IMR-90 (cell line): ENCODE data around the gene TWSG1. TPM values are rescaled to one million over a fixed set of nuclear protein-coding genes. Genes with fewer than 3 reads are reported as not detected.

Experiments used
- ATAC-seq: fragments of 200-7000 bp; cut with Tn5 transposase; 2 replicates; pipeline ENCODE4 v1.9.1; 2020; ENCODE audit warnings: low read depth, mild to moderate bottlenecking, moderate library complexity
- BruUV-seq: library from RNA; stranded (reverse); fragments of 400-500 nt; replicated peaks from 2 replicates; lab custom pipeline; 2021; lab: Mats Ljungman, UMichigan
- CTCF ChIA-PET: fragments of 300-600 bp; formaldehyde crosslinking; extraction: SDS; loops from one replicate; lab custom pipeline; 2021; ENCODE audit warnings: antibody characterized with exemption; lab: Yijun Ruan, JAX
- POLR2A ChIA-PET: fragments of 300-600 bp; sonication (Branson Sonifier 250); formaldehyde crosslinking; loops from one replicate; lab custom pipeline; 2022; ENCODE audit warnings: antibody characterized with exemption; ENCODE audit not compliant: unreplicated experiment; lab: Charles Lee
- DNase-seq: peaks from one replicate; pipeline ENCODE4 v3.0.0; 2013
- H2AFZ ChIP-seq: replicated peaks from 2 replicates; pipeline ENCODE3; 2013; ENCODE audit warnings: low read length, mild to moderate bottlenecking; ENCODE audit not compliant: poor library complexity
- H2AK5ac ChIP-seq: 2 replicates; pipeline ENCODE4 v1.6.1; 2013; ENCODE audit warnings: low read depth, low read length, inconsistent platforms
- H2AK9ac ChIP-seq: replicated peaks from 2 replicates; pipeline ENCODE3; 2013; ENCODE audit warnings: mild to moderate bottlenecking, low read depth, low read length, moderate library complexity; ENCODE audit not compliant: poor library complexity
- H2BK120ac ChIP-seq: 2 replicates; pipeline ENCODE4 v1.6.1; 2013; ENCODE audit warnings: low read depth, low read length, inconsistent platforms
- H2BK15ac ChIP-seq: 3 replicates; pipeline ENCODE4 v1.6.1; 2013; ENCODE audit warnings: low read depth, low read length, inconsistent platforms
- H2BK20ac ChIP-seq: 2 replicates; pipeline ENCODE4 v1.6.1; 2013; ENCODE audit warnings: low read depth, mild to moderate bottlenecking, inconsistent platforms, low read length, moderate library complexity
- H2BK5ac ChIP-seq: 2 replicates; pipeline ENCODE4 v1.6.1; 2013; ENCODE audit warnings: mild to moderate bottlenecking, low read depth, low read length, inconsistent platforms; ENCODE audit not compliant: poor library complexity, severe bottlenecking
- H3K14ac ChIP-seq: replicated peaks from 2 replicates; pipeline ENCODE4 v1.6.1; 2013; ENCODE audit warnings: low read depth, low read length, inconsistent platforms
- H3K18ac ChIP-seq: 2 replicates; pipeline ENCODE4 v1.6.1; 2013; ENCODE audit warnings: low read depth, low read length, control low read depth
- H3K23ac ChIP-seq: 2 replicates; pipeline ENCODE4 v1.6.1; 2013; ENCODE audit warnings: low read depth, low read length, inconsistent platforms
- H3K27ac ChIP-seq: 2 replicates; pipeline ENCODE4 v1.5.1; 2013; ENCODE audit warnings: mild to moderate bottlenecking, control low read depth, low read length; ENCODE audit not compliant: insufficient read depth
- H3K27me3 ChIP-seq: 2 replicates; pipeline ENCODE4 v1.6.1; 2013; ENCODE audit warnings: low read length; ENCODE audit not compliant: control insufficient read depth, insufficient read depth
- H3K36me3 ChIP-seq: 2 replicates; pipeline ENCODE4 v1.6.1; 2013; ENCODE audit warnings: low read length, mixed read lengths; ENCODE audit not compliant: control insufficient read depth, insufficient read depth
- H3K4ac ChIP-seq: 2 replicates; pipeline ENCODE4 v1.6.1; 2013; ENCODE audit warnings: low read depth, low read length, inconsistent platforms
- H3K4me1 ChIP-seq: 2 replicates; pipeline ENCODE4 v1.6.1; 2013; ENCODE audit warnings: low read length, mixed read lengths; ENCODE audit not compliant: control insufficient read depth, insufficient read depth
- H3K4me2 ChIP-seq: 2 replicates; pipeline ENCODE4 v1.6.1; 2013; ENCODE audit warnings: low read depth, mild to moderate bottlenecking, control low read depth, low read length, moderate library complexity
- H3K4me3 ChIP-seq: 2 replicates; pipeline ENCODE4 v1.5.1; 2013; ENCODE audit warnings: low read depth, mild to moderate bottlenecking, control low read depth, low read length, moderate library complexity; ENCODE audit not compliant: insufficient read depth
- H3K56ac ChIP-seq: 2 replicates; pipeline ENCODE4 v1.6.1; 2013; ENCODE audit warnings: low read length, inconsistent platforms; ENCODE audit not compliant: insufficient read depth; ENCODE audit errors: extremely low read depth
- H3K79me1 ChIP-seq, 2 experiments: 2 replicates each; pipeline ENCODE4 v1.6.1; 2013; ENCODE audit warnings: low read length in 2 of 2, inconsistent platforms in 1 of 2, low read depth in 1 of 2
- H3K9ac ChIP-seq: 2 replicates; pipeline ENCODE4 v1.6.1; 2013; ENCODE audit warnings: low read depth, low read length, control low read depth
- H3K9me1 ChIP-seq: 2 replicates; pipeline ENCODE4 v1.6.1; 2013; ENCODE audit warnings: low read length, inconsistent platforms; ENCODE audit not compliant: insufficient read depth
- H3K9me3 ChIP-seq: 2 replicates; pipeline ENCODE4 v1.6.1; 2013; ENCODE audit warnings: low read length; ENCODE audit not compliant: control insufficient read depth, insufficient read depth
- H4K20me1 ChIP-seq: 2 replicates; pipeline ENCODE4 v1.6.1; 2013; ENCODE audit warnings: low read length, inconsistent platforms; ENCODE audit not compliant: insufficient read depth
- H4K5ac ChIP-seq: 2 replicates; pipeline ENCODE4 v1.6.1; 2013; ENCODE audit warnings: mild to moderate bottlenecking, low read depth, low read length, control low read depth
- H4K8ac ChIP-seq, 2 experiments: 2 replicates each; pipeline ENCODE4 v1.6.1; 2013; ENCODE audit warnings: low read depth in 2 of 2, low read length in 2 of 2, control low read depth in 1 of 2, inconsistent platforms in 1 of 2
- H4K91ac ChIP-seq: 2 replicates; pipeline ENCODE4 v1.6.1; 2013; ENCODE audit warnings: low read depth, low read length, inconsistent platforms; ENCODE audit not compliant: insufficient read depth
- BHLHE40 ChIP-seq: fragments of 150-350 bp; IDR thresholded peaks from 2 replicates; pipeline ENCODE4 v1.6.1; 2016; ENCODE audit warnings: mild to moderate bottlenecking, low read depth, low read length
- CEBPB ChIP-seq: IDR thresholded peaks from 2 replicates; pipeline ENCODE4 v1.6.1; 2012; ENCODE audit warnings: low read depth, low read length, improper control_type of control experiment
- CHD1 ChIP-seq: IDR thresholded peaks from 2 replicates; pipeline ENCODE4 v1.6.1; 2012; ENCODE audit warnings: low read depth, low read length, improper control_type of control experiment
- ELK1 ChIP-seq: fragments of 150-350 bp; IDR thresholded peaks from 2 replicates; pipeline ENCODE4 v1.6.1; 2016; ENCODE audit warnings: low read depth, mild to moderate bottlenecking, low read length, moderate library complexity, borderline replicate concordance
- FOS ChIP-seq: fragments of 150-350 bp; IDR thresholded peaks from 2 replicates; pipeline ENCODE4 v1.6.1; 2016; ENCODE audit warnings: low read depth, low read length
- MAFK ChIP-seq: IDR thresholded peaks from 2 replicates; pipeline ENCODE4 v1.6.1; 2012; ENCODE audit warnings: low read depth, low read length, improper control_type of control experiment
- MAZ ChIP-seq: IDR thresholded peaks from 2 replicates; pipeline ENCODE4 v1.6.1; 2012; ENCODE audit warnings: low read depth, mild to moderate bottlenecking, low read length, improper control_type of control experiment, moderate library complexity, borderline replicate concordance
- MXI1 ChIP-seq: IDR thresholded peaks from 2 replicates; pipeline ENCODE4 v1.6.1; 2012; ENCODE audit warnings: low read depth, mild to moderate bottlenecking, low read length, moderate library complexity, borderline replicate concordance
- NFE2L2 ChIP-seq: fragments of 150-350 bp; IDR thresholded peaks from 2 replicates; pipeline ENCODE4 v1.6.1; 2016; ENCODE audit warnings: low read depth, mild to moderate bottlenecking, low read length
- POLR2A ChIP-seq: IDR thresholded peaks from 2 replicates; pipeline ENCODE4 v1.6.1; 2012; ENCODE audit warnings: mild to moderate bottlenecking, low read depth, low read length
- RAD21 ChIP-seq: IDR thresholded peaks from 2 replicates; pipeline ENCODE4 v1.6.1; 2012; ENCODE audit warnings: low read length, improper control_type of control experiment
- RCOR1 ChIP-seq: IDR thresholded peaks from 2 replicates; pipeline ENCODE4 v1.6.1; 2012; ENCODE audit warnings: mild to moderate bottlenecking, low read length, improper control_type of control experiment; ENCODE audit not compliant: insufficient replicate concordance
- RFX5 ChIP-seq: IDR thresholded peaks from 2 replicates; pipeline ENCODE4 v1.8.0; 2012; ENCODE audit warnings: low read depth, mild to moderate bottlenecking, low read length, moderate library complexity
- SMC3 ChIP-seq: fragments of 150-350 bp; IDR thresholded peaks from 2 replicates; pipeline ENCODE4 v1.6.1; 2016; ENCODE audit warnings: low read depth, mild to moderate bottlenecking, antibody characterized with exemption, low read length, moderate library complexity
- WGBS, 2 experiments: methylation state at CpG; one replicate each; pipeline versions ENCODE4 v1.1.5 to v1.1.7; 2013; ENCODE audit warnings: missing lambda C conversion rate in 2 of 2; ENCODE audit not compliant: insufficient read length in 1 of 2; ENCODE audit errors: extremely low coverage in 2 of 2; 5-methylcytosine and 5-hydroxymethylcytosine counted together
- dilution Hi-C: fragments of 300-500 bp; cut with HindIII; formaldehyde crosslinking; loops from one replicate; pipeline ENCODE4 v1.14.3; 2018; ENCODE audit warnings: low sequenced_read_pairs; ENCODE audit not compliant: unreplicated experiment
- in situ Hi-C: fragments of 300-500 bp; cut with MboI; formaldehyde crosslinking; loops from 3 replicates; pipeline ENCODE4 v1.14.3; 2019; ENCODE audit warnings: low sequenced_read_pairs, inconsistent platforms, mixed read lengths
- intact Hi-C: fragments of 100-400 bp; cut with micrococcal nuclease; formaldehyde crosslinking; loops from 2 replicates; pipeline ENCODE4 v1.10.0; 2022
- polyA plus RNA-seq, 3 experiments: library from polyadenylated mRNA; depleted of rRNA; stranded (reverse); fragments of >200 nt; gene quantifications; 2 replicates each; pipeline ENCODE4 v1.2.3, GENCODE V29; 2012; ENCODE audit warnings: low replicate concordance in 1 of 3
- total RNA-seq: library from RNA; depleted of rRNA; stranded (reverse); fragments of >200 nt; gene quantifications from 2 replicates; pipeline ENCODE4 v1.2.3, GENCODE V29; 2012
- TF ChIP-seq, protein P1 (sequence below): conservative IDR thresholded peaks from 2 replicates; pipeline ENCODE4 v1.5.1; 2012; ENCODE audit warnings: mild to moderate bottlenecking, low read depth, low read length, improper control_type of control experiment
- TF ChIP-seq, protein P2 (sequence below): fragments of 150-350 bp; IDR thresholded peaks from 2 replicates; pipeline ENCODE4 v1.6.1; 2017; ENCODE audit warnings: mild to moderate bottlenecking, antibody characterized with exemption, low read length, low read depth

Gene TWSG1
- total and polyA plus RNA-seq, 2 of the 4 experiments (the other 2 are of a cell fraction): 80.4 to 115 TPM

- no peak overlapping the region for H2BK15ac ChIP-seq
- no peak overlapping the region for H3K4me2 ChIP-seq
- ChIA-PET POLR2A (no interaction called here), CTCF (no interaction called here)
- no peaks in the 10 kb centered on the region for H4K20me1 ChIP-seq
- peaks cover 4% of the 10 kb centered on the region for H3K9me1 ChIP-seq
- in situ Hi-C loops (no loop called here), dilution Hi-C loops (no loop called here), intact Hi-C loops (no loop called here)
- H3K27ac ChIP-seq: no peak overlapping the region
- BruUV-seq: no TSS peak
- H4K8ac ChIP-seq: no peak overlapping the region
- no peaks in the 10 kb centered on the region for H3K36me3 ChIP-seq
- H3K4me1 ChIP-seq: peaks cover 6% of the 10 kb centered on the region; the same call in 1 of the 2 replicates
- no CpG with 5 or more reads among the region's 4 CpGs for WGBS, 2 experiments
- H3K27me3 ChIP-seq: no peaks in the 10 kb centered on the region
- no peak for TF ChIP-seq RCOR1
- TF ChIP-seq POLR2A: no peak
- no peak for TF ChIP-seq NFE2L2
- TF ChIP-seq, protein P1, sequence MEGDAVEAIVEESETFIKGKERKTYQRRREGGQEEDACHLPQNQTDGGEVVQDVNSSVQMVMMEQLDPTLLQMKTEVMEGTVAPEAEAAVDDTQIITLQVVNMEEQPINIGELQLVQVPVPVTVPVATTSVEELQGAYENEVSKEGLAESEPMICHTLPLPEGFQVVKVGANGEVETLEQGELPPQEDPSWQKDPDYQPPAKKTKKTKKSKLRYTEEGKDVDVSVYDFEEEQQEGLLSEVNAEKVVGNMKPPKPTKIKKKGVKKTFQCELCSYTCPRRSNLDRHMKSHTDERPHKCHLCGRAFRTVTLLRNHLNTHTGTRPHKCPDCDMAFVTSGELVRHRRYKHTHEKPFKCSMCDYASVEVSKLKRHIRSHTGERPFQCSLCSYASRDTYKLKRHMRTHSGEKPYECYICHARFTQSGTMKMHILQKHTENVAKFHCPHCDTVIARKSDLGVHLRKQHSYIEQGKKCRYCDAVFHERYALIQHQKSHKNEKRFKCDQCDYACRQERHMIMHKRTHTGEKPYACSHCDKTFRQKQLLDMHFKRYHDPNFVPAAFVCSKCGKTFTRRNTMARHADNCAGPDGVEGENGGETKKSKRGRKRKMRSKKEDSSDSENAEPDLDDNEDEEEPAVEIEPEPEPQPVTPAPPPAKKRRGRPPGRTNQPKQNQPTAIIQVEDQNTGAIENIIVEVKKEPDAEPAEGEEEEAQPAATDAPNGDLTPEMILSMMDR: no peak
- TF ChIP-seq SMC3: no peak
- no peak for TF ChIP-seq CEBPB
- TF ChIP-seq ELK1: no peak
- TF ChIP-seq, protein P2, sequence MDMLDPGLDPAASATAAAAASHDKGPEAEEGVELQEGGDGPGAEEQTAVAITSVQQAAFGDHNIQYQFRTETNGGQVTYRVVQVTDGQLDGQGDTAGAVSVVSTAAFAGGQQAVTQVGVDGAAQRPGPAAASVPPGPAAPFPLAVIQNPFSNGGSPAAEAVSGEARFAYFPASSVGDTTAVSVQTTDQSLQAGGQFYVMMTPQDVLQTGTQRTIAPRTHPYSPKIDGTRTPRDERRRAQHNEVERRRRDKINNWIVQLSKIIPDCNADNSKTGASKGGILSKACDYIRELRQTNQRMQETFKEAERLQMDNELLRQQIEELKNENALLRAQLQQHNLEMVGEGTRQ: no peak
- TF ChIP-seq MXI1: no peak
- no peak for TF ChIP-seq FOS
- no peak for TF ChIP-seq RFX5
- no peak for TF ChIP-seq CHD1
- TF ChIP-seq RAD21: no peak
- TF ChIP-seq BHLHE40: no peak
- no peak for TF ChIP-seq MAZ
- TF ChIP-seq MAFK: no peak
- no peak overlapping the region for H2BK20ac ChIP-seq
- H3K4me3 ChIP-seq: no peak overlapping the region
- no peak overlapping the region for H3K9ac ChIP-seq
- ATAC-seq (no peak), DNase-seq (no peak)
- H3K56ac ChIP-seq: no peak overlapping the region
- H2BK120ac ChIP-seq: no peak overlapping the region
- H3K79me1 ChIP-seq: no peaks in the 10 kb centered on the region
- H4K91ac ChIP-seq: no peak overlapping the region
- no peaks in the 10 kb centered on the region for H3K9me3 ChIP-seq
- no peak overlapping the region for H3K18ac ChIP-seq
- no peak overlapping the region for H4K5ac ChIP-seq
- no peak overlapping the region for H2AFZ ChIP-seq
- H2AK9ac ChIP-seq: no peak overlapping the region
- no peak overlapping the region for H3K14ac ChIP-seq
- H2BK5ac ChIP-seq: no peak overlapping the region
- H3K23ac ChIP-seq: no peak overlapping the region
- H3K4ac ChIP-seq: no peak overlapping the region
- H2AK5ac ChIP-seq: no peak overlapping the region
Observed at GRCh38 chr18:9437672-9438071, 103.1 kb downstream of the TWSG1 start.
